ENCODE results near the gene MCM6. TPM values are rescaled to one million over a fixed set of nuclear protein-coding genes. Genes with fewer than 3 reads are reported as not detected.
"Not testable (repeated sequence)": the region's sequence is repeated elsewhere in the genome, so short reads cannot be mapped to it uniquely, and the experiment has no call there.

The MCM6 gene
- total and polyA plus RNA-seq, 5 donors from 2014 or later, result 15.6 to 27.7 (median 18.3) TPM

GRCh38 chr2:135888587-135888986, 12.3 kb upstream of the MCM6 start:
- DNase-seq; H3K4me3 Mint-ChIP-seq; ATAC-seq (ENCODE audit: low read depth in 2 of 2); H3K9me3 ChIP-seq (ENCODE audit: control insufficient read depth in 2 of 2, low read length in 2 of 2); H3K27me3 Mint-ChIP-seq; H3K27ac Mint-ChIP-seq; H3K4me1 Mint-ChIP-seq; H3K9me3 Mint-ChIP-seq; H3K27me3 ChIP-seq (ENCODE audit: control insufficient read depth, insufficient read depth, low read length); H3K36me3 ChIP-seq (ENCODE audit: control insufficient read depth, insufficient read depth, low read length); H3K27ac ChIP-seq (ENCODE audit: insufficient read depth, low read length, poor library complexity, severe bottlenecking); H3K4me1 ChIP-seq (ENCODE audit: control insufficient read depth, insufficient read depth, low read length, poor library complexity, severe bottlenecking); H3K4me3 ChIP-seq (ENCODE audit: low read depth, low read length); H3K36me3 Mint-ChIP-seq: not testable (repeated sequence)

GRCh38 chr2:135885709-135886108, 9.5 kb upstream of the MCM6 start:
- Mint-ChIP-seq H3K4me3 (no peak overlapping the region), H3K36me3 (no peaks in the 10 kb centered on the region), H3K9me3 (no peaks in the 10 kb centered on the region), H3K27me3 (peaks cover 13% of the 10 kb centered on the region), H3K27ac (no peak overlapping the region), H3K4me1 (peaks cover 0 to 2% (median 0%) of the 10 kb centered on the region in 4 donors)
- no peaks in the 10 kb centered on the region for H3K4me1 ChIP-seq (ENCODE audit: control insufficient read depth, insufficient read depth, low read length, poor library complexity, severe bottlenecking)
- no peak overlapping the region for H3K4me3 ChIP-seq (ENCODE audit: low read depth, low read length)
- H3K27me3 ChIP-seq (ENCODE audit: control insufficient read depth, insufficient read depth, low read length), result peaks cover 6% of the 10 kb centered on the region
- ATAC-seq (ENCODE audit: low read depth in 2 of 2) (no peak), DNase-seq (no peak)
- no peaks in the 10 kb centered on the region for H3K36me3 ChIP-seq (ENCODE audit: control insufficient read depth, insufficient read depth, low read length)
- H3K27ac ChIP-seq (ENCODE audit: insufficient read depth, low read length, poor library complexity, severe bottlenecking), result no peak overlapping the region
- H3K9me3 ChIP-seq (ENCODE audit: control insufficient read depth in 2 of 2, low read length in 2 of 2), result no peaks in the 10 kb centered on the region

GRCh38 chr2:135882415-135882814, 6.2 kb upstream of the MCM6 start:
- Histone ChIP-seq H3K9me3 (ENCODE audit: control insufficient read depth in 2 of 2, low read length in 2 of 2) (no peaks in the 10 kb centered on the region), H3K27me3 (ENCODE audit: control insufficient read depth, insufficient read depth, low read length) (peaks cover 6% of the 10 kb centered on the region), H3K4me1 (ENCODE audit: control insufficient read depth, insufficient read depth, low read length, poor library complexity, severe bottlenecking) (no peaks in the 10 kb centered on the region), H3K36me3 (ENCODE audit: control insufficient read depth, insufficient read depth, low read length) (no peaks in the 10 kb centered on the region), H3K27ac (ENCODE audit: insufficient read depth, low read length, poor library complexity, severe bottlenecking) (no peak overlapping the region), H3K4me3 (ENCODE audit: low read depth, low read length) (no peak overlapping the region)
- no peaks in the 10 kb centered on the region for H3K36me3 Mint-ChIP-seq
- no peak for ATAC-seq (ENCODE audit: low read depth in 2 of 2)
- H3K9me3 Mint-ChIP-seq, result no peaks in the 10 kb centered on the region
- DNase-seq, result no peak
- no peak overlapping the region for H3K4me3 Mint-ChIP-seq
- H3K27ac Mint-ChIP-seq, result no peak overlapping the region
- peaks cover 13% of the 10 kb centered on the region for H3K27me3 Mint-ChIP-seq
- peaks cover 0 to 3% (median 1%) of the 10 kb centered on the region in 4 donors for H3K4me1 Mint-ChIP-seq

- not testable (repeated sequence) for DNase-seq; H3K9me3 Mint-ChIP-seq; ATAC-seq (ENCODE audit: low read depth in 2 of 2); H3K36me3 Mint-ChIP-seq; H3K27me3 Mint-ChIP-seq; H3K9me3 ChIP-seq (ENCODE audit: control insufficient read depth in 2 of 2, low read length in 2 of 2); H3K27me3 ChIP-seq (ENCODE audit: control insufficient read depth, insufficient read depth, low read length)
- Mint-ChIP-seq H3K4me1 (peaks cover 17 to 45% (median 32%) of the 10 kb centered on the region in 4 donors), H3K27ac (peak overlapping the region; percentile 87 to 98 (median 89)), H3K4me3 (peak overlapping the region; percentile 88 to 95 (median 91))
- peak overlapping the region; percentile 82 for H3K4me3 ChIP-seq (ENCODE audit: low read depth, low read length)
- peaks cover 11% of the 10 kb centered on the region for H3K36me3 ChIP-seq (ENCODE audit: control insufficient read depth, insufficient read depth, low read length)
- H3K4me1 ChIP-seq (ENCODE audit: control insufficient read depth, insufficient read depth, low read length, poor library complexity, severe bottlenecking), result peaks cover 28% of the 10 kb centered on the region
- H3K27ac ChIP-seq (ENCODE audit: insufficient read depth, low read length, poor library complexity, severe bottlenecking), result peak overlapping the region; percentile 93
These were observed 527 bp upstream of the MCM6 start for GRCh38 chr2:135876770-135877169.

- Mint-ChIP-seq H3K9me3 (no peaks in the 10 kb centered on the region), H3K4me3 (peak overlapping the region; percentile 88 to 95 (median 91)), H3K27me3 (peaks cover 5% of the 10 kb centered on the region), H3K36me3 (no peaks in the 10 kb centered on the region), H3K27ac (peak overlapping the region; percentile 38 to 98 (median 87)), H3K4me1 (peaks cover 17 to 52% (median 35%) of the 10 kb centered on the region in 4 donors)
- ATAC-seq (ENCODE audit: low read depth in 2 of 2) (peak; percentile 75 to 77), DNase-seq (peak; percentile 63 to 86 (median 81))
- Histone ChIP-seq H3K27me3 (ENCODE audit: control insufficient read depth, insufficient read depth, low read length) (no peaks in the 10 kb centered on the region), H3K9me3 (ENCODE audit: control insufficient read depth in 2 of 2, low read length in 2 of 2) (no peaks in the 10 kb centered on the region), H3K36me3 (ENCODE audit: control insufficient read depth, insufficient read depth, low read length) (peaks cover 18% of the 10 kb centered on the region), H3K4me3 (ENCODE audit: low read depth, low read length) (peak overlapping the region; percentile 86), H3K4me1 (ENCODE audit: control insufficient read depth, insufficient read depth, low read length, poor library complexity, severe bottlenecking) (peaks cover 28% of the 10 kb centered on the region), H3K27ac (ENCODE audit: insufficient read depth, low read length, poor library complexity, severe bottlenecking) (peak overlapping the region; percentile 93)
These were observed 665 bp downstream of the MCM6 start for GRCh38 chr2:135875491-135876065.

- peaks cover 5% of the 10 kb centered on the region for H3K27me3 Mint-ChIP-seq
- ATAC-seq (ENCODE audit: low read depth in 2 of 2), result no peak
- H3K9me3 Mint-ChIP-seq, result no peaks in the 10 kb centered on the region
- Histone ChIP-seq H3K4me1 (ENCODE audit: control insufficient read depth, insufficient read depth, low read length, poor library complexity, severe bottlenecking) (peaks cover 28% of the 10 kb centered on the region), H3K36me3 (ENCODE audit: control insufficient read depth, insufficient read depth, low read length) (peaks cover 25% of the 10 kb centered on the region), H3K9me3 (ENCODE audit: control insufficient read depth in 2 of 2, low read length in 2 of 2) (no peaks in the 10 kb centered on the region), H3K27me3 (ENCODE audit: control insufficient read depth, insufficient read depth, low read length) (no peaks in the 10 kb centered on the region), H3K4me3 (ENCODE audit: low read depth, low read length) (peak overlapping the region; percentile 86), H3K27ac (ENCODE audit: insufficient read depth, low read length, poor library complexity, severe bottlenecking) (peak overlapping the region; percentile 93)
- H3K4me3 Mint-ChIP-seq, result peak overlapping the region; percentile 88 to 95 (median 91)
- H3K4me1 Mint-ChIP-seq, result peaks cover 24 to 56% (median 40%) of the 10 kb centered on the region in 4 donors
- peak overlapping the region in 2 of 3 donors; percentile 87 to 98 for H3K27ac Mint-ChIP-seq
- H3K36me3 Mint-ChIP-seq, result peaks cover 6% of the 10 kb centered on the region
- peak in 1 of 3 donors; percentile 16 for DNase-seq
These were observed 1.4 kb downstream of the MCM6 start for GRCh38 chr2:135874777-135875365.

GRCh38 chr2:135870571-135870970, 5.7 kb downstream of the MCM6 start:
- peaks cover 63% of the 10 kb centered on the region for H3K36me3 ChIP-seq (ENCODE audit: control insufficient read depth, insufficient read depth, low read length)
- H3K27ac ChIP-seq (ENCODE audit: insufficient read depth, low read length, poor library complexity, severe bottlenecking), result no peak overlapping the region
- H3K4me1 ChIP-seq (ENCODE audit: control insufficient read depth, insufficient read depth, low read length, poor library complexity, severe bottlenecking), result peaks cover 20% of the 10 kb centered on the region
- no peak overlapping the region for H3K4me3 ChIP-seq (ENCODE audit: low read depth, low read length)
- Mint-ChIP-seq H3K36me3 (peaks cover 38% of the 10 kb centered on the region), H3K4me3 (no peak overlapping the region), H3K27ac (peak overlapping the region in 1 of 3 donors; percentile 30), H3K4me1 (peaks cover 26 to 59% (median 38%) of the 10 kb centered on the region in 4 donors), H3K9me3 (peaks cover 0 to 1% (median 0%) of the 10 kb centered on the region in 7 donors), H3K27me3 (no peaks in the 10 kb centered on the region)
- no peaks in the 10 kb centered on the region for H3K27me3 ChIP-seq (ENCODE audit: control insufficient read depth, insufficient read depth, low read length)
- ATAC-seq (ENCODE audit: low read depth in 2 of 2) (peak in 1 of 2 donors; percentile 13), DNase-seq (peak in 1 of 3 donors; percentile 53)
- no peaks in the 10 kb centered on the region for H3K9me3 ChIP-seq (ENCODE audit: control insufficient read depth in 2 of 2, low read length in 2 of 2)

- no peaks in the 10 kb centered on the region for H3K4me1 ChIP-seq (ENCODE audit: control insufficient read depth, insufficient read depth, low read length, poor library complexity, severe bottlenecking)
- no peak overlapping the region for H3K27ac ChIP-seq (ENCODE audit: insufficient read depth, low read length, poor library complexity, severe bottlenecking)
- peaks cover 0 to 1% (median 0%) of the 10 kb centered on the region in 7 donors for H3K9me3 Mint-ChIP-seq
- H3K27me3 ChIP-seq (ENCODE audit: control insufficient read depth, insufficient read depth, low read length), result no peaks in the 10 kb centered on the region
- H3K36me3 Mint-ChIP-seq, result peaks cover 67% of the 10 kb centered on the region
- H3K27me3 Mint-ChIP-seq, result no peaks in the 10 kb centered on the region
- no peaks in the 10 kb centered on the region for H3K9me3 ChIP-seq (ENCODE audit: control insufficient read depth in 2 of 2, low read length in 2 of 2)
- DNase-seq (no peak), ATAC-seq (ENCODE audit: low read depth in 2 of 2) (no peak)
- H3K36me3 ChIP-seq (ENCODE audit: control insufficient read depth, insufficient read depth, low read length), result peaks cover 80% of the 10 kb centered on the region
- no peak overlapping the region for H3K4me3 ChIP-seq (ENCODE audit: low read depth, low read length)
- H3K4me1 Mint-ChIP-seq, result peaks cover 5 to 8% (median 5%) of the 10 kb centered on the region in 4 donors
- no peak overlapping the region for H3K4me3 Mint-ChIP-seq
- no peak overlapping the region for H3K27ac Mint-ChIP-seq
These were observed 13.0 kb downstream of the MCM6 start for GRCh38 chr2:135863233-135863632.

Data from CD4-positive, CD25-positive, alpha-beta regulatory T cell (primary cell).